Activated T-cell treated with anti-CD3 and anti-CD28 coated beads, Interleukin-2, amount 50 U/mL, for 72 hours (primary cell): ENCODE results near the gene CCDC12. TPM values are rescaled to one million over a fixed set of nuclear protein-coding genes. Genes with fewer than 3 reads are reported as not detected.

Source experiments
- ATAC-seq, 2 donors: fragments of 150-1000 bp; cut with Tn5 transposase; replicated peaks in 1 of 2; 2 replicates each; pipeline ENCODE4 v1.10.0; 2021; ENCODE audit warnings: moderate library complexity in 2 of 2, mild to moderate bottlenecking in 1 of 2
- DNase-seq, 2 donors: peaks; one replicate each; pipeline ENCODE4 v3.0.0; 2021 to 2022; ENCODE audit warnings: mixed read lengths in 1 of 2
- H3K27ac Mint-ChIP-seq: one replicate; pipeline ENCODE4 v1.8.0; 2022; ENCODE audit warnings: mild to moderate bottlenecking, moderate library complexity, mixed read lengths
- H3K27me3 Mint-ChIP-seq: one replicate; pipeline ENCODE4 v1.8.0; 2022; ENCODE audit warnings: low read depth, mixed read lengths
- H3K36me3 Mint-ChIP-seq, 2 donors: one replicate each; pipeline ENCODE4 v1.8.0; 2022; ENCODE audit warnings: mixed read lengths in 2 of 2, mild to moderate bottlenecking in 1 of 2; ENCODE audit not compliant: insufficient read depth in 2 of 2
- H3K4me1 Mint-ChIP-seq: one replicate; pipeline ENCODE4 v1.8.0; 2022; ENCODE audit warnings: low read depth, mixed read lengths
- H3K4me3 Mint-ChIP-seq, 2 donors: one replicate each; pipeline ENCODE4 v1.8.0; 2022; ENCODE audit warnings: mild to moderate bottlenecking in 2 of 2, mixed read lengths in 2 of 2, moderate library complexity in 2 of 2
- H3K9me3 Mint-ChIP-seq, 2 donors: one replicate each; pipeline ENCODE4 v1.8.0; 2022; ENCODE audit warnings: mixed read lengths in 2 of 2
- total RNA-seq, 2 donors: library from RNA; stranded (reverse); gene quantifications; one replicate each; pipeline ENCODE4 v1.2.3, GENCODE V29; 2022

CCDC12 gene
- total RNA-seq, 2 donors from 2014 or later = 54.7 to 56.2 TPM

DNA sequence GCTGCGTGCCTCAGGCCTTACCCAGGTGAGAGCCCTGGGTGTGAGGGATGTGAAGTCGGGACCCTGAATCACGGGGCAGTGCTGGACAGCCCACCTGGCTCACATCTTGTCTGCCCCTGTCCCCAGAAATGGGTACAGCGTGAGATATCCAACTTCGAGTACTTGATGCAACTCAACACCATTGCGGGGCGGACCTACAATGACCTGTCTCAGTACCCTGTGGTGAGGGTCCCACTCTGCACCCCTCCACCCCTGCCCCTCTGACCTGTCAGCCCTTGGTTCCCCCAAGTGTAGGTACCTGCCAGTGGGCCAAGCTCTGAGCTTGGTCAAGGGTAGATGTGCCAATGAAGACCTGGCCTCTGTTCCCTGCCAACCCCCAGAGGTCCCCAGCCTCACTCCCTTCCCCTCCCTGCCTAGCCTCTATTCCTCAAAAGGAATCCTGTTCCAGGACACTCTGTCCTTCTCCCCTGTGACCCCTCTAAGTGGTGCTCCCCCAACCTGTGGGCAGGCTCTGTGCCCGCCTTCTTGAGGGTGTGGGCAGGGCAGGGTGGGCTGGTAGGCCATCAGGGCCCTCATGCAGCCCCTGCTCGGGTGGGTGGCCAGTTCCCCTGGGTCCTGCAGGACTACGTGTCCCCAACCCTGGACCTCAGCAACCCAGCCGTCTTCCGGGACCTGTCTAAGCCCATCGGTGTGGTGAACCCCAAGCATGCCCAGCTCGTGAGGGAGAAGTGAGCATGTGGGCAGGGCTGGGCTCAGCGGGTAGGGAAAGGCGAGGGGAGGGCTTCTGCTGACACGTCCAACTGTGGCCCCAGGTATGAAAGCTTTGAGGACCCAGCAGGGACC is 28.0 kb upstream of the CCDC12 start:
- Mint-ChIP-seq H3K27ac (no peak overlapping the region), H3K4me3 (no peak overlapping the region), H3K9me3 (no peaks in the 10 kb centered on the region), H3K27me3 (no peaks in the 10 kb centered on the region), H3K4me1 (peaks cover 6% of the 10 kb centered on the region), H3K36me3 (peaks cover 4 to 5% of the 10 kb centered on the region in 2 donors)
- DNase-seq (no peak), ATAC-seq (no peak)

DNA sequence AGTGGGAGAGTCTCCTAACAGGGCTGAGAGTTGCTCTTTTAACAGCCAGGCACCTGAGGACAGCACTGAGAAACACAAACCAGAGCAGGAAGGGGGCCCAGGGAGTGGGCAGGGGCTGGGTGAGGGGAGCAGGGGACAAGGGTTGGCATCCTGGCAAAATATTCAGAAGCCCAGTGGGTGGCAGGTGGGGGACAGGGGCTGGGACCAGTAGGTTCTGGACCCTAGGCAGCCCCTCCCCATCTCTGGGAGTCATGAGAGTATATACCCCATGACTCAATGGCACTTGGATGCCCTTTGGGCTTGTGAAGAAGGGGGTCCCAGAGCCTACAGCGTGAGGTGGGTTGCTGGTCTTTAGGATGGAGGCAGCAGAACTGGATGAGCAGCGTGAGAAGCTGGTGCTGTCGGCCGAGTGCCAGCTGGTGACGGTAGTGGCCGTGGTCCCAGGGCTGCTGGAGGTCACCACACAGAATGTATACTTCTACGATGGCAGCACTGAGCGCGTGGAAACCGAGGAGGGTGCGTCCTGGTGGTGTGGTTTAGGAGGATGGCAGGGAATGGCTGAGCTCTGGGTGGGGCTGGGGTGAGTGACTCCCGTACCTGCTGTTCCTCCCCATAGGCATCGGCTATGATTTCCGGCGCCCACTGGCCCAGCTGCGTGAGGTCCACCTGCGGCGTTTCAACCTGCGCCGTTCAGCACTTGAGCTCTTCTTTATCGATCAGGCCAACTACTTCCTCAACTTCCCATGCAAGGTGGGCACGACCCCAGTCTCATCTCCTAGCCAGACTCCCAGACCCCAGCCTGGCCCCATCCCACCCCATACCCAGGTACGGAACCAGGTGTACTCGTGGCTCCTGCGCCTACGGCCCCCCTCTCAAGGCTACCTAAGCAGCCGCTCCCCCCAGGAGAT is 27.2 kb upstream of the CCDC12 start:
- Mint-ChIP-seq H3K27ac (no peak overlapping the region), H3K36me3 (peaks cover 4 to 5% of the 10 kb centered on the region in 2 donors), H3K4me1 (peaks cover 7% of the 10 kb centered on the region), H3K9me3 (no peaks in the 10 kb centered on the region), H3K27me3 (no peaks in the 10 kb centered on the region), H3K4me3 (no peak overlapping the region)
- ATAC-seq = no peak
- no peak for DNase-seq

GRCh38 chr3:47003056-47003410 is 26.5 kb upstream of the CCDC12 start:
- Mint-ChIP-seq H3K27ac (no peak overlapping the region), H3K4me1 (peaks cover 14% of the 10 kb centered on the region), H3K9me3 (no peaks in the 10 kb centered on the region), H3K4me3 (no peak overlapping the region), H3K36me3 (peaks cover 4 to 5% of the 10 kb centered on the region in 2 donors), H3K27me3 (no peaks in the 10 kb centered on the region)
- no peak for ATAC-seq
- no peak for DNase-seq

GRCh38 chr3:47002171-47003055 is 25.9 kb upstream of the CCDC12 start:
- no peaks in the 10 kb centered on the region for H3K27me3 Mint-ChIP-seq
- no peaks in the 10 kb centered on the region for H3K9me3 Mint-ChIP-seq
- no peak for DNase-seq
- peaks cover 5 to 6% of the 10 kb centered on the region in 2 donors for H3K36me3 Mint-ChIP-seq
- H3K27ac Mint-ChIP-seq = no peak overlapping the region
- H3K4me3 Mint-ChIP-seq = no peak overlapping the region
- ATAC-seq = no peak
- peaks cover 15% of the 10 kb centered on the region for H3K4me1 Mint-ChIP-seq

DNA sequence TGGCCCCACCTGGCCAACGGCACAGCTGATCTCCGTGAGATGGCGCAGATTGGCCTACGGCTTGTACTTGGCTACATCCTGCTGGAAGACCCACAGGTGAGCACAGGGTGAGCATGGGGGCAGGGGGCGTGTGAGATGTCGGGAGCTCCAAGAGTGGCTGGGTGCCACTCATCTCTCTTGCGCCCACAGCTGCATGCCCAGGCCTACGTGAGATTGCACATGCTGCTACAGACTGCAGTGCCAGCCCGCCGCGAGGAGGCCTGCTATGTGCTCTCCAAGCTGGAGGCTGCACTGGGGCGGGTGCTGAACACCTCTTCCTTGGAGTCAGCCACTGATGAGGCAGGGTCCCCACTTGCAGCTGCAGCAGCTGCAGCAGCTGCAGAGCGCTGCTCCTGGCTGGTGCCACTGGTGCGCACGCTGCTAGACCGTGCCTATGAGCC is 25.2 kb upstream of the CCDC12 start:
- peaks cover 15% of the 10 kb centered on the region for H3K4me1 Mint-ChIP-seq
- H3K9me3 Mint-ChIP-seq = no peaks in the 10 kb centered on the region
- DNase-seq (no peak), ATAC-seq (no peak)
- peaks cover 5 to 7% of the 10 kb centered on the region in 2 donors for H3K36me3 Mint-ChIP-seq
- H3K27me3 Mint-ChIP-seq = no peaks in the 10 kb centered on the region
- no peak overlapping the region for H3K27ac Mint-ChIP-seq
- no peak overlapping the region for H3K4me3 Mint-ChIP-seq

- no peak for ATAC-seq
- peaks cover 15% of the 10 kb centered on the region for H3K4me1 Mint-ChIP-seq
- peaks cover 5 to 7% of the 10 kb centered on the region in 2 donors for H3K36me3 Mint-ChIP-seq
- H3K9me3 Mint-ChIP-seq = no peaks in the 10 kb centered on the region
- DNase-seq = no peak
- H3K27me3 Mint-ChIP-seq = no peaks in the 10 kb centered on the region
- no peak overlapping the region for H3K27ac Mint-ChIP-seq
- no peak overlapping the region for H3K4me3 Mint-ChIP-seq
These were observed 24.6 kb upstream of the CCDC12 start for GRCh38 chr3:47000922-47001730.

DNA sequence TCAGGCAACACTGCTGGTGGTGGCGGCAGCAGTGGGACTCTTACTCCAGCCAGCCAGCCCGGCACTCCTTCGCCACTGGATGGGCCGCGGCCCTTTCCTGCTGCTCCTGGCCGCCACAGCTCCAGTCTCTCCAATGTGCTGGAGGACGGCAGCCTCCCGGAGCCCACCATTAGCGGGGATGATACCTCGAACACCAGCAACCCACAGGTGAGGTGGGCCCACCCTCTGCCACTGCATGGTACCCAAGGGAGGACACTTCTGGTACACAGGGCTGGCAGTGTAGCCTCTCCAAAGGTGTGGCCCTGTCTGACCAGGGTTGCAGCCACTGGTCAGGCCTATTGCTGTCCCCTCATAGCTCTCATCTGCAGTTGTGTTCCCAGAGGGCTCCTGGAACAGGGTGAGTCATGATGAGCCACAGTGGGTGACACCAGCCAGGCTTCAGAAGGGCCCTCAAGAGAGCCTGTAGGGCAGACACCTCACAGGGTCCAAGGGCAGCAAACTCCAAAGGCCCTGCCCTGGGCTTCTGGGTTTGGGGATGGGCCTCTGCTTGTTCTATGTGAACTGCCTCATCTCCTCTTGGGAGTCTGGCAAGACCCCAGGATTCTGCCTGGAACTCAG is 23.8 kb upstream of the CCDC12 start:
- peaks cover 15% of the 10 kb centered on the region for H3K4me1 Mint-ChIP-seq
- no peaks in the 10 kb centered on the region for H3K9me3 Mint-ChIP-seq
- H3K27ac Mint-ChIP-seq = no peak overlapping the region
- H3K4me3 Mint-ChIP-seq = no peak overlapping the region
- H3K27me3 Mint-ChIP-seq = no peaks in the 10 kb centered on the region
- peaks cover 4 to 5% of the 10 kb centered on the region in 2 donors for H3K36me3 Mint-ChIP-seq
- no peak for DNase-seq
- peak; percentile 26 to 63 for ATAC-seq

DNA sequence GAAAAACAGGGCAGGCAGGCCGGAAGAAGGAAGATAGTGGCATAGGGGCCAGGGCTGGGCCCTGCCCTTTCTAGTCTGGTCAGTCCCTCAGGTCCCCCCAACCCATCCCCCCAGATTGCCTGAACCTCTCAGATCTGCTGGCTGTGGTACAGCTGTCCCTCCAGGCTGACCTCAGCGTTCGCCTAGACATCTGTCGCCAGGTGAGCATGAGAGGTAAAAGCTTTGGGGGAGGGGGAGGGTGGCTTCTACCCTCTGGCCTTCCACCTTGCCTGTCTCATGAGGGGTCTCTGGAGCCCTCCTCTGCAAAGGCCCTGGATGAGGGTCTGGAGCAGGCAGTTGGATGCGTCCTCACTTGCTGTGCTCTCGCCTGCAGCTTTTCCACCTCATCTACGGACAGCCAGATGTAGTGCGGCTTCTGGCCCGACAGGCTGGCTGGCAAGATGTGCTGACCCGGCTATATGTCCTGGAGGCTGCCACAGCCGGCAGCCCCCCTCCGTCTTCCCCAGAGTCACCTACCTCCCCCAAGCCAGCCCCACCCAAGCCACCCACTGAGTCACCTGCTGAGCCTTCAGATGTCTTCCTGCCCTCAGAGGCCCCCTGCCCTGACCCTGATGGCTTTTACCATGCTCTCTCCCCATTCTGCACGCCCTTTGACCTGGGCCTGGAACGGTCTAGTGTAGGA is 23.1 kb upstream of the CCDC12 start:
- Mint-ChIP-seq H3K9me3 (no peaks in the 10 kb centered on the region), H3K4me3 (no peak overlapping the region), H3K4me1 (peaks cover 15% of the 10 kb centered on the region), H3K36me3 (peaks cover 4 to 5% of the 10 kb centered on the region in 2 donors), H3K27ac (no peak overlapping the region), H3K27me3 (no peaks in the 10 kb centered on the region)
- DNase-seq (no peak), ATAC-seq (no peak)

GRCh38 chr3:46998852-46999515 is 22.4 kb upstream of the CCDC12 start:
- H3K4me1 Mint-ChIP-seq = peaks cover 15% of the 10 kb centered on the region
- DNase-seq (no peak), ATAC-seq (peak in 1 of 2 donors; percentile 4)
- no peak overlapping the region for H3K27ac Mint-ChIP-seq
- no peak overlapping the region for H3K4me3 Mint-ChIP-seq
- no peaks in the 10 kb centered on the region for H3K9me3 Mint-ChIP-seq
- no peaks in the 10 kb centered on the region for H3K27me3 Mint-ChIP-seq
- peaks cover 4 to 5% of the 10 kb centered on the region in 2 donors for H3K36me3 Mint-ChIP-seq

- H3K27ac Mint-ChIP-seq = no peak overlapping the region
- no peaks in the 10 kb centered on the region for H3K9me3 Mint-ChIP-seq
- no peak overlapping the region for H3K4me3 Mint-ChIP-seq
- ATAC-seq (peak; percentile 68 to 70), DNase-seq (peak; percentile 76 to 78)
- H3K27me3 Mint-ChIP-seq = no peaks in the 10 kb centered on the region
- peaks cover 15% of the 10 kb centered on the region for H3K4me1 Mint-ChIP-seq
- peaks cover 2 to 4% of the 10 kb centered on the region in 2 donors for H3K36me3 Mint-ChIP-seq
These were observed 21.7 kb upstream of the CCDC12 start for GRCh38 chr3:46998121-46998851.
